ENCODE results near the gene SH3TC1.

Gene SH3TC1

DNA sequence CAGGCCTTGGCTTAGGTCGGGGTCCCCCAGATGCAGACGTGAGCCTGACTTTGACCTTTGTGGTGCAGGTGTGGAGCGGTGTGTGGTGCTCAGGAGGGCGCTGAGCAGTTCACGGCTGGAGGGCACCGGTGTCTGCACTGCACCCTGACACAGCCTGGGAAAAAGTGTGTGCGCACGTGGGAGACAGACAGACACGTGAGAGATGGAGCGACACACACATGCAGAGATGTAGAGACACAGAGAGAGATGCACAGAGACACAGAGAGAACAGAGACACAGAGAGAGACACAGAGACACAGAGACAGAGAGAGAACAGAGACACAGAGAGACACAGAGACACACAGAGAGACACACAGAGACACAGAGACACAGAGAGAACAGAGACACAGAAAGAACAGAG is 64.3 kb downstream of the SH3TC1 start:
- DNase-seq (ENCODE audit: low spot score) (no peak), ATAC-seq (ENCODE audit: low read depth) (no peak)
- Histone ChIP-seq H3K36me3 (ENCODE audit: low read depth) (no peaks in the 10 kb centered on the region), H3K9me3 (ENCODE audit: severe bottlenecking) (no peaks in the 10 kb centered on the region), H3K27me3 (ENCODE audit: insufficient read depth, poor library complexity, severe bottlenecking) (no peaks in the 10 kb centered on the region), H3K27ac (ENCODE audit: poor library complexity, severe bottlenecking) (no peak overlapping the region), H3K4me3 (ENCODE audit: severe bottlenecking) (no peak overlapping the region), H3K4me1 (ENCODE audit: insufficient read depth, poor library complexity, severe bottlenecking) (no peaks in the 10 kb centered on the region)
- TF ChIP-seq, protein P1, sequence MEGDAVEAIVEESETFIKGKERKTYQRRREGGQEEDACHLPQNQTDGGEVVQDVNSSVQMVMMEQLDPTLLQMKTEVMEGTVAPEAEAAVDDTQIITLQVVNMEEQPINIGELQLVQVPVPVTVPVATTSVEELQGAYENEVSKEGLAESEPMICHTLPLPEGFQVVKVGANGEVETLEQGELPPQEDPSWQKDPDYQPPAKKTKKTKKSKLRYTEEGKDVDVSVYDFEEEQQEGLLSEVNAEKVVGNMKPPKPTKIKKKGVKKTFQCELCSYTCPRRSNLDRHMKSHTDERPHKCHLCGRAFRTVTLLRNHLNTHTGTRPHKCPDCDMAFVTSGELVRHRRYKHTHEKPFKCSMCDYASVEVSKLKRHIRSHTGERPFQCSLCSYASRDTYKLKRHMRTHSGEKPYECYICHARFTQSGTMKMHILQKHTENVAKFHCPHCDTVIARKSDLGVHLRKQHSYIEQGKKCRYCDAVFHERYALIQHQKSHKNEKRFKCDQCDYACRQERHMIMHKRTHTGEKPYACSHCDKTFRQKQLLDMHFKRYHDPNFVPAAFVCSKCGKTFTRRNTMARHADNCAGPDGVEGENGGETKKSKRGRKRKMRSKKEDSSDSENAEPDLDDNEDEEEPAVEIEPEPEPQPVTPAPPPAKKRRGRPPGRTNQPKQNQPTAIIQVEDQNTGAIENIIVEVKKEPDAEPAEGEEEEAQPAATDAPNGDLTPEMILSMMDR (IDR thresholded peaks at IDR 0.05; ENCODE audit: poor library complexity, severe bottlenecking), result no peak

DNA sequence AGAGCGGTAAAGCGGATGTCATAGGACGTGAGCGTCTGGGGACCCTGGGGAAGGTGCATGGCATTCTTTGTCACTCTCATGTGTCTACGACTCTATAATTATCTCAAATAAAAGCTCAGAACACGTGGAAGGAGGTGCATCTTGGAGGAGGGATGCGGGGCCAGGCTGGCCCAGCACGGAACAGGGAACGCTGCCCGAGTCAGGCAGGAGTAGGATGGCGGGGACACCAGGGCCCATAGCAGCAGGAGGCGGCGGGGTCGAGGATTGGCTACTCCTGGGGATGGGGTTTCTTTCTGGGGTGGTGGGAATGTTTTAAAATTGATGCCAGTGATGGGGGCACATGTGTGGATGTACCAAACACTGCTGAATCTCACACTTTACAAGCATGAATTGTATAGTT is 65.0 kb downstream of the SH3TC1 start:
- peaks cover 3% of the 10 kb centered on the region for H3K27me3 ChIP-seq (ENCODE audit: insufficient read depth, poor library complexity, severe bottlenecking)
- no peaks in the 10 kb centered on the region for H3K36me3 ChIP-seq (ENCODE audit: low read depth)
- no peak overlapping the region for H3K4me3 ChIP-seq (ENCODE audit: severe bottlenecking)
- no peaks in the 10 kb centered on the region for H3K4me1 ChIP-seq (ENCODE audit: insufficient read depth, poor library complexity, severe bottlenecking)
- no peaks in the 10 kb centered on the region for H3K9me3 ChIP-seq (ENCODE audit: severe bottlenecking)
- no peak for DNase-seq (ENCODE audit: low spot score)
- TF ChIP-seq, protein P1 (IDR thresholded peaks at IDR 0.05; ENCODE audit: poor library complexity, severe bottlenecking), result no peak
- no peak for ATAC-seq (ENCODE audit: low read depth)
- H3K27ac ChIP-seq (ENCODE audit: poor library complexity, severe bottlenecking), result no peak overlapping the region

DNA sequence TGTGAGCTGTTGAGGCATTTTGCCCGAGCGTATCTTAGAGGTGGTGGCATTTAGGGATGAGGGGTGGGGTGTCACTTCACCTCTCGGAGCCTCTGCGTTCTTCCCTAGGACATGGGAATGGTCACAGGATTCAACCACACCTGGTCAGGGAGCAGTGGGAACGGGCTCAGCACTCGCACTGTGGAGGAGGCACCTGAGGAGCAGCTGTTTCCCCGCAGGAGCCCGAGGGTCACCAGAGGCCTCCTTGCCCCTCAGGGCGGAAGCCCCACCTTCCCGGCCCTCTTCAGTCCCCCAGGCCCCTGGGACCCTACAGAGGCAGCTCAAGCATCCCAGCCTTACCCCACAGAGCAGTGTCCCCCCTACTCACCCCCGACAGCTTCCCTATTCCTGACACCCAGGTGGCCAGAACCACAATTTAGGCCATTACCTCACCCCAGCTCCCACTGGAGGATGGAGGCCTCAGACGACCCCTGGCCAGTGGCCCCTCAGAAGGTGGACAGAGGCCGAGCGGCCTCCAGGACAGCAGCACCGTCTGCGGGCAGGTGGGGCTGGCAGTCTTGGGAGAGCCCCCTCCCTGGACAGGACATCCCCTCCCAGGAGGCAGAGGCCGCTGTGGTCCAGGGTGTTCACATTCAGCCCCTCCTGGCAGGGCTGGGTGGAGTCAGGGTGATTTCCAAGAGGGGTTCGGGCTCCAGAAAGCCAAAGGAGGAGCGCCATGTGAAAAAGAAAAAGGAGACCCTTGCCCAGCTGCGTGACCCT is 66.3 kb downstream of the SH3TC1 start:
- H3K27ac ChIP-seq (ENCODE audit: poor library complexity, severe bottlenecking), result no peak overlapping the region
- ATAC-seq (ENCODE audit: low read depth), result no peak

DNA sequence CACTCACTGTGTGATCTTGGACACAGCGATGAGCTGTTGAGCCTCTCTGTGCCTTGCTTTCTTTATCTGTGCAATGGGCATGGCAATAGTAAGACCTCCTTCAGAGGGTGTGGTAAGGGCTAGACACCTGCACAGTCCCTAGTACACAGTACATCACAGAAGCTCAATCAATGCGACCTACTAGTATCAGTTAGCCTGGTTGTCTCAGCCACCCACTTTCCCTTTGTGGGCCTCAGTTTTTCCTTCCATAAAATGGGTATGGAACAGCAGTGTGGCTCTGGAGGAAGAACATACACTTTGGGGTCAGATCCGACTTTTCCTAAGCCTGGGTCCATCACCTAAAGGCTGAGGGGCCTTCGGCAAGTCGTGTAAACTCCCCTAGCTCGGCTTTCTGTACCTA is 67.0 kb downstream of the SH3TC1 start:
- DNase-seq (ENCODE audit: low spot score) (no peak), ATAC-seq (ENCODE audit: low read depth) (no peak)
- Histone ChIP-seq H3K4me3 (ENCODE audit: severe bottlenecking) (no peak overlapping the region), H3K27ac (ENCODE audit: poor library complexity, severe bottlenecking) (no peak overlapping the region), H3K36me3 (ENCODE audit: low read depth) (no peaks in the 10 kb centered on the region), H3K9me3 (ENCODE audit: severe bottlenecking) (no peaks in the 10 kb centered on the region), H3K27me3 (ENCODE audit: insufficient read depth, poor library complexity, severe bottlenecking) (peaks cover 20% of the 10 kb centered on the region), H3K4me1 (ENCODE audit: insufficient read depth, poor library complexity, severe bottlenecking) (no peaks in the 10 kb centered on the region)
- TF ChIP-seq, protein P1 (IDR thresholded peaks at IDR 0.05; ENCODE audit: poor library complexity, severe bottlenecking), result no peak

More for the DNA sequence above, 66.3 kb downstream of the SH3TC1 start:
- Histone ChIP-seq H3K36me3 (ENCODE audit: low read depth) (no peaks in the 10 kb centered on the region), H3K4me3 (ENCODE audit: severe bottlenecking) (no peak overlapping the region), H3K9me3 (ENCODE audit: severe bottlenecking) (no peaks in the 10 kb centered on the region), H3K27me3 (ENCODE audit: insufficient read depth, poor library complexity, severe bottlenecking) (peaks cover 12% of the 10 kb centered on the region), H3K4me1 (ENCODE audit: insufficient read depth, poor library complexity, severe bottlenecking) (no peaks in the 10 kb centered on the region)
- DNase-seq (ENCODE audit: low spot score), result no peak
- TF ChIP-seq, protein P1 (IDR thresholded peaks at IDR 0.05; ENCODE audit: poor library complexity, severe bottlenecking), result no peak

DNA sequence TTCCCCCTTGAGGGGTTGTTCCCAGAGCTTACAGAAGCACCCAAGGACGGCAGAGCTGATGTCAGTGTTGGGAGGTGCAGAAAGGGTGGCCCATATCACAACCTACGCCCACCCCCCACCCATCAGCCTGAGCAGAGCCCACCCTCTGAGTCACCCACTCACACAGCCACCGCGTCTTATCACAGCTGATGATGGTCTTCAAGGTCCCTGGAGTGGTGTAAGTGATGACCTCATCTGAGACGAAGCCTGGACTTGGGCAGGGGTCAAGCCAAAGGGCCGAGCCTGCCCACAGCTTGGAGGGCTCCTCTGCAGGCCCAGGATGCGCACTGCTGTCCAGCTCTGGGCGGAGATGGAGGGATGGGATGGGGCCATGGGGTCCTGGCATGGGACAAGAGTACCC is 67.4 kb downstream of the SH3TC1 start:
- H3K4me1 ChIP-seq (ENCODE audit: insufficient read depth, poor library complexity, severe bottlenecking), result no peaks in the 10 kb centered on the region
- H3K9me3 ChIP-seq (ENCODE audit: severe bottlenecking), result no peaks in the 10 kb centered on the region
- no peak for DNase-seq (ENCODE audit: low spot score)
- H3K27me3 ChIP-seq (ENCODE audit: insufficient read depth, poor library complexity, severe bottlenecking), result peaks cover 24% of the 10 kb centered on the region
- H3K36me3 ChIP-seq (ENCODE audit: low read depth), result no peaks in the 10 kb centered on the region
- ATAC-seq (ENCODE audit: low read depth), result no peak
- H3K27ac ChIP-seq (ENCODE audit: poor library complexity, severe bottlenecking), result no peak overlapping the region
- no peak overlapping the region for H3K4me3 ChIP-seq (ENCODE audit: severe bottlenecking)
- TF ChIP-seq, protein P1 (IDR thresholded peaks at IDR 0.05; ENCODE audit: poor library complexity, severe bottlenecking), result no peak

All from RWPE2 (cell line).